Astrocyte (in vitro differentiated cells and primary cell): ENCODE data around the gene PPL. TPM values are rescaled to one million over a fixed set of nuclear protein-coding genes. Genes with fewer than 3 reads are reported as not detected.

Experiments
- DNase-seq: peaks from one replicate; pipeline ENCODE4 v3.0.0-alpha.2; 2010; ENCODE audit warnings: low read depth
- FAIRE-seq: peaks from 2 replicates; lab custom pipeline; 2011; peaks lifted over from hg19 to GRCh38; lab: Jason Lieb, UNC
- H2AFZ ChIP-seq: 2 replicates; pipeline ENCODE4 v1.6.0; 2012; ENCODE audit warnings: low read depth, low read length, inconsistent platforms
- H3K27ac ChIP-seq: 2 replicates; pipeline ENCODE4 v1.5.1; 2011; ENCODE audit warnings: low read depth, low read length, inconsistent platforms
- H3K27me3 ChIP-seq: 2 replicates; pipeline ENCODE4 v1.6.0; 2011; ENCODE audit warnings: low read length, inconsistent platforms; ENCODE audit not compliant: insufficient read depth
- H3K36me3 ChIP-seq: 2 replicates; pipeline ENCODE4 v1.5.1; 2011; ENCODE audit warnings: low read length, inconsistent platforms; ENCODE audit not compliant: insufficient read depth
- H3K4me1 ChIP-seq: 2 replicates; pipeline ENCODE4 v1.5.1; 2011; ENCODE audit warnings: low read length, inconsistent platforms; ENCODE audit not compliant: insufficient read depth
- H3K4me2 ChIP-seq: 2 replicates; pipeline ENCODE4 v1.6.0; 2012; ENCODE audit warnings: low read length, inconsistent platforms
- H3K4me3 ChIP-seq: 2 replicates; pipeline ENCODE4 v1.5.1; 2011; ENCODE audit warnings: low read depth, mild to moderate bottlenecking, low read length, inconsistent platforms; ENCODE audit not compliant: insufficient read depth
- H3K79me2 ChIP-seq: 2 replicates; pipeline ENCODE4 v1.6.0; 2012; ENCODE audit warnings: mild to moderate bottlenecking, low read length, inconsistent platforms; ENCODE audit not compliant: insufficient read depth
- H3K9ac ChIP-seq: 2 replicates; pipeline ENCODE4 v1.6.0; 2012; ENCODE audit warnings: mild to moderate bottlenecking, low read length, inconsistent platforms
- H3K9me3 ChIP-seq: 2 replicates; pipeline ENCODE4 v1.5.1; 2012; ENCODE audit warnings: low read depth, mild to moderate bottlenecking, low read length, inconsistent platforms; ENCODE audit not compliant: insufficient read depth
- H4K20me1 ChIP-seq: 2 replicates; pipeline ENCODE4 v1.6.0; 2012; ENCODE audit warnings: low read length, inconsistent platforms; ENCODE audit not compliant: insufficient read depth
- H3K27ac Mint-ChIP-seq: one replicate; pipeline ENCODE4 v1.8.0; 2021; ENCODE audit warnings: mild to moderate bottlenecking, mixed read lengths; ENCODE audit not compliant: unreplicated experiment
- H3K27me3 Mint-ChIP-seq: one replicate; pipeline ENCODE4 v1.8.0; 2021; ENCODE audit warnings: low read depth, mixed read lengths; ENCODE audit not compliant: unreplicated experiment
- H3K36me3 Mint-ChIP-seq: one replicate; pipeline ENCODE4 v1.8.0; 2021; ENCODE audit warnings: low read depth, mixed read lengths; ENCODE audit not compliant: unreplicated experiment
- H3K4me1 Mint-ChIP-seq: one replicate; pipeline ENCODE4 v1.8.0; 2021; ENCODE audit warnings: low read depth, mixed read lengths; ENCODE audit not compliant: unreplicated experiment
- H3K4me3 Mint-ChIP-seq: one replicate; pipeline ENCODE4 v1.8.0; 2021; ENCODE audit warnings: mild to moderate bottlenecking, moderate library complexity, mixed read lengths; ENCODE audit not compliant: unreplicated experiment
- H3K9me3 Mint-ChIP-seq: one replicate; pipeline ENCODE4 v1.8.0; 2021; ENCODE audit warnings: mild to moderate bottlenecking, mixed read lengths; ENCODE audit not compliant: unreplicated experiment
- EZH2 ChIP-seq: IDR thresholded peaks from 2 replicates; pipeline ENCODE4 v1.6.1; 2012; ENCODE audit warnings: mild to moderate bottlenecking, low read length, inconsistent platforms; ENCODE audit not compliant: insufficient read depth
- total RNA-seq: library from RNA; stranded (reverse); gene quantifications from 2 replicates; pipeline ENCODE4 v1.2.1, GENCODE V29; 2021
- TF ChIP-seq, protein P1 (sequence below): IDR thresholded peaks from 2 replicates; pipeline ENCODE4 v1.5.1; 2011; ENCODE audit warnings: low read depth, mild to moderate bottlenecking, inconsistent platforms, low read length, moderate library complexity; ENCODE audit not compliant: insufficient read depth

The PPL gene
- total RNA-seq, 1 donor from 2014 or later = 12.3 TPM

DNA sequence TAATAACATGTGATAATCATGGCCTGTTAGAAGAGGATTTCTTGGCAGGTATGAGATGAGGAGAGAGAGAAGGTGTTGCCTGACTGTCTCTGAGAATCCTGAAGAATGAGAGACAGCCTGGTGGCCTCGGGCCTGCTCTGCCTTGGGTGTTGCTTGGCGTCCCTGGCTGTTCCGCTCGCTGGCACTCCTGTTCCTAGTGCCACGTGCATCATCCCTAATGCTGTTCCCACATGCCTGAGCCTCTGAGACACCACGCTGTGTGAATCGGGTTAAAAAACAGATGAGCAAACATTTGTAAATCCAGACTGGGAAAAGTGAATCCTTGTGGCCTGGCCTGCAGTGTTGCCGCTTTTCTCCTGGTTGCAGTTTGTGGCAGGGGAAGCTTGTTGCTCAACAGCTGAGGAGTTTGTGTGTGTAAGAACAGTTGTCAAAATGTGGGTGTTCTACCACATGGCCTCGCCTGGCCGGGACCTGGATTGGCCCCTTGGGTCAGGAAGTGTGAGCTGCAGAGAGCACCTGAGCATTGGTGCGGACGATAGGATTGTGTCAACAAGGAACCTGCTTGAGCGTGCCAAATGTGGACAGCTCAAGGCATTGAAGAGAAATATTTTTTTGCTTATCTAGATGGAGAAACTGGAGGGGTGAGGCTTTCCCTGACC, 67.7 kb downstream of the PPL start:
- no peak overlapping the region for H3K9ac ChIP-seq

DNA sequence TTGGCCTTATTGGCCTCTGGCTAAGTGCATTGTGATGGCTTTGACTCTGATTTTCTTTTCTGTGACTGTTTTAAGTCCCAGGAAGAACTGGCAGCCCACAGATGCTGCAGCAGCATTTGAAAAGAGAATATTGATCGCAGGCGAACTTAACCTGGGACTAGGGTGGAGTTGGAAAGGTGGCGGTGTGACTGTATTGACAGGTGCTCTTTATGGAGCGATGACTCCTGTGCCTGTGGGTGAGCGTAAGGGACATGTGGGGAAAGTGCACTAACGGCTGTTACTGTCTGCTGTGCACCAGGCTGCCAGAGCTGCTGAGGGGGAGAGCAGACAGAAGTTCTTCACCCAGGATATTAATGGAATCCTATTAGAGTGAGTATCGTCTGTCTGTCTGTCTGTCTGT, 68.4 kb downstream of the PPL start:
- Histone ChIP-seq H3K27me3 (no peaks in the 10 kb centered on the region), H3K9ac (no peak overlapping the region), H3K4me2 (no peak overlapping the region), H4K20me1 (peaks cover 84% of the 10 kb centered on the region), H3K79me2 (peaks cover 66% of the 10 kb centered on the region), H3K9me3 (no peaks in the 10 kb centered on the region), H2AFZ (no peak overlapping the region), H3K27ac (no peak overlapping the region), H3K36me3 (peaks cover 27% of the 10 kb centered on the region), H3K4me1 (no peaks in the 10 kb centered on the region), H3K4me3 (no peak overlapping the region)
- FAIRE-seq (no peak), DNase-seq (no peak)
- no peak overlapping the region for H3K4me3 Mint-ChIP-seq
- H3K4me1 Mint-ChIP-seq = peaks cover 16% of the 10 kb centered on the region
- H3K27me3 Mint-ChIP-seq = no peaks in the 10 kb centered on the region
- H3K9me3 Mint-ChIP-seq = no peaks in the 10 kb centered on the region
- TF ChIP-seq, protein P1, sequence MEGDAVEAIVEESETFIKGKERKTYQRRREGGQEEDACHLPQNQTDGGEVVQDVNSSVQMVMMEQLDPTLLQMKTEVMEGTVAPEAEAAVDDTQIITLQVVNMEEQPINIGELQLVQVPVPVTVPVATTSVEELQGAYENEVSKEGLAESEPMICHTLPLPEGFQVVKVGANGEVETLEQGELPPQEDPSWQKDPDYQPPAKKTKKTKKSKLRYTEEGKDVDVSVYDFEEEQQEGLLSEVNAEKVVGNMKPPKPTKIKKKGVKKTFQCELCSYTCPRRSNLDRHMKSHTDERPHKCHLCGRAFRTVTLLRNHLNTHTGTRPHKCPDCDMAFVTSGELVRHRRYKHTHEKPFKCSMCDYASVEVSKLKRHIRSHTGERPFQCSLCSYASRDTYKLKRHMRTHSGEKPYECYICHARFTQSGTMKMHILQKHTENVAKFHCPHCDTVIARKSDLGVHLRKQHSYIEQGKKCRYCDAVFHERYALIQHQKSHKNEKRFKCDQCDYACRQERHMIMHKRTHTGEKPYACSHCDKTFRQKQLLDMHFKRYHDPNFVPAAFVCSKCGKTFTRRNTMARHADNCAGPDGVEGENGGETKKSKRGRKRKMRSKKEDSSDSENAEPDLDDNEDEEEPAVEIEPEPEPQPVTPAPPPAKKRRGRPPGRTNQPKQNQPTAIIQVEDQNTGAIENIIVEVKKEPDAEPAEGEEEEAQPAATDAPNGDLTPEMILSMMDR = no peak
- TF ChIP-seq EZH2 = no peak
- no peak overlapping the region for H3K27ac Mint-ChIP-seq
- peaks cover 27% of the 10 kb centered on the region for H3K36me3 Mint-ChIP-seq

More for the DNA sequence above, 67.7 kb downstream of the PPL start:
- Histone ChIP-seq H2AFZ (no peak overlapping the region), H3K27me3 (no peaks in the 10 kb centered on the region), H3K27ac (no peak overlapping the region), H3K4me2 (no peak overlapping the region), H4K20me1 (peaks cover 83% of the 10 kb centered on the region), H3K4me3 (no peak overlapping the region), H3K79me2 (peaks cover 59% of the 10 kb centered on the region), H3K36me3 (peaks cover 32% of the 10 kb centered on the region), H3K9me3 (no peaks in the 10 kb centered on the region), H3K4me1 (no peaks in the 10 kb centered on the region)
- peaks cover 16% of the 10 kb centered on the region for H3K4me1 Mint-ChIP-seq
- H3K4me3 Mint-ChIP-seq = no peak overlapping the region
- peaks cover 27% of the 10 kb centered on the region for H3K36me3 Mint-ChIP-seq
- H3K27ac Mint-ChIP-seq = no peak overlapping the region
- no peaks in the 10 kb centered on the region for H3K9me3 Mint-ChIP-seq
- DNase-seq (no peak), FAIRE-seq (no peak)
- TF ChIP-seq EZH2 = no peak
- TF ChIP-seq, protein P1 = no peak
- H3K27me3 Mint-ChIP-seq = no peaks in the 10 kb centered on the region

DNA sequence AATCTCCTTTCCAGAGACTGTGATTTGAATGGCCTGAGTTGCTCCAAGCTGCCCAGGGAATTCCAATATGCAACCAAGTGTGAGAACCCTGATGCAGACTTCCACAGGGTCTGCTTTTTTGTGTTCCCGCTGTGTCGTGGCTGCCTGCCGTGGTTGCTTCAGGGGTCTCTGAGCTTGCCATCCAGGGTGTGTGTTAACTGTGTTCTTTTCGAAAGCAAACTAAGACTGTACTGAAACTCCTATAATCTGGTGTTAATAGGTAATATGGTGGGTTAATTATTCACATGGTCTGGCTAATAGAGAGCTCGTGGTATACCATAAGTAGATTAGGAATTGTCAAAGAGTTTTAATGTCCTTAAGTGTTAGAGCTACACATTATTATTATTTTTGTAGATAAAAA, 68.9 kb downstream of the PPL start:
- Histone ChIP-seq H3K36me3 (peaks cover 21% of the 10 kb centered on the region), H3K9ac (no peak overlapping the region), H3K4me1 (no peaks in the 10 kb centered on the region), H2AFZ (no peak overlapping the region), H4K20me1 (peaks cover 84% of the 10 kb centered on the region), H3K4me2 (no peak overlapping the region), H3K27me3 (no peaks in the 10 kb centered on the region), H3K27ac (no peak overlapping the region), H3K79me2 (peaks cover 72% of the 10 kb centered on the region), H3K9me3 (no peaks in the 10 kb centered on the region), H3K4me3 (no peak overlapping the region)
- TF ChIP-seq, protein P1 = no peak
- TF ChIP-seq EZH2 = no peak
- no peaks in the 10 kb centered on the region for H3K27me3 Mint-ChIP-seq
- H3K9me3 Mint-ChIP-seq = no peaks in the 10 kb centered on the region
- FAIRE-seq (no peak), DNase-seq (no peak)
- peaks cover 16% of the 10 kb centered on the region for H3K4me1 Mint-ChIP-seq
- peaks cover 24% of the 10 kb centered on the region for H3K36me3 Mint-ChIP-seq
- no peak overlapping the region for H3K4me3 Mint-ChIP-seq
- no peak overlapping the region for H3K27ac Mint-ChIP-seq
